Measurements from ENCODE around the gene CCDC169. TPM values are rescaled to one million over a fixed set of nuclear protein-coding genes. Genes with fewer than 3 reads are reported as not detected.
"Not testable (repeated sequence)": the region's sequence is repeated elsewhere in the genome, so short reads cannot be mapped to it uniquely, and the experiment has no call there.

CCDC169 gene
- total RNA-seq, 4 donors from 2014 or later: 0.48 to 0.55 TPM; not detected in 2

DNA sequence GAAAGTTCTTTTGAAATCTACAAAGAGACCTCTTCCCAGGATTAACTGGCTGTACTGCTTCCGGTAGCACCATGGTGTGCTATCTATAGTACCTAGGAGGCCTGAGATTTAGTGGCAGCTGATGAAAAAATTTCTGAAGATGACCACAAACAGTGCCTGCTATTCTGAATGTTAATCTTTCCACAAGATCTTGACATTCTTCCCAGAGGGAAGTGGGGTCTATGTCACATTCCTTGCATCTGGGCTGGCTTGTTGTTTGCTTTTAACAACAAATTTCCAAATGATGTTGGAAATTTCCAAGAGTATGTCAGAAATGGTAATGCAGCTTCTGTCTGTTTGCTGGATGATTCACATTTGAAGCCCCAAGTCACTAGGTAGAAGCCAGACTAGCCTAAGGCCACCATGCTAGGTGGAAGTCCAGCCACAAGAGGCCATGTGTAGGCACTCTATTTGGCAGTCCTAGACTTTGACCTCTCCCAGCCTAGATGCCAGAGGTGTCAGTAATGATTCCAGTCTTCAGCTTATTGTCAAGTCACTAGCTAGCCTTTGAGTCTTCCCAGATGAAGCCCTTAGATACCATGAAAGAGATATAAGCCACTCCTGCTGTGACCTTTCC lies 26.4 kb upstream of the CCDC169 start:
- no peak overlapping the region for H3K4me3 ChIP-seq
- H3K27ac ChIP-seq: no peak overlapping the region
- H3K9me3 ChIP-seq: no peaks in the 10 kb centered on the region
- H3K4me1 ChIP-seq: no peaks in the 10 kb centered on the region
- WGBS, 2 donors (ENCODE audit: low coverage in 1 of 2): 80 to 100% methylated on average over 1 of the region's 1 CpG
- H3K36me3 ChIP-seq: peaks cover 0 to 20% (median 2%) of the 10 kb centered on the region in 4 donors
- intact Hi-C loops (cut with DNase I; ENCODE audit: low total_unique reads): no loop called here
- in situ Hi-C loops (cut with MboI; ENCODE audit: low pct_ligation_motif_present in 1 of 4, low pct_unique_long_range_greater_than_20kb in 1 of 4, low sequenced_read_pairs in 3 of 4): no loop called here
- H3K27me3 ChIP-seq: no peaks in the 10 kb centered on the region
- no peak for DNase-seq
- TF ChIP-seq EP300 (IDR thresholded peaks at IDR 0.05; ENCODE audit: low read depth): no peak
- TF ChIP-seq POLR2A (IDR thresholded peaks at IDR 0.05): no peak
- TF ChIP-seq POLR2AphosphoS5 (IDR thresholded peaks at IDR 0.05): no peak
- TF ChIP-seq, protein P1, sequence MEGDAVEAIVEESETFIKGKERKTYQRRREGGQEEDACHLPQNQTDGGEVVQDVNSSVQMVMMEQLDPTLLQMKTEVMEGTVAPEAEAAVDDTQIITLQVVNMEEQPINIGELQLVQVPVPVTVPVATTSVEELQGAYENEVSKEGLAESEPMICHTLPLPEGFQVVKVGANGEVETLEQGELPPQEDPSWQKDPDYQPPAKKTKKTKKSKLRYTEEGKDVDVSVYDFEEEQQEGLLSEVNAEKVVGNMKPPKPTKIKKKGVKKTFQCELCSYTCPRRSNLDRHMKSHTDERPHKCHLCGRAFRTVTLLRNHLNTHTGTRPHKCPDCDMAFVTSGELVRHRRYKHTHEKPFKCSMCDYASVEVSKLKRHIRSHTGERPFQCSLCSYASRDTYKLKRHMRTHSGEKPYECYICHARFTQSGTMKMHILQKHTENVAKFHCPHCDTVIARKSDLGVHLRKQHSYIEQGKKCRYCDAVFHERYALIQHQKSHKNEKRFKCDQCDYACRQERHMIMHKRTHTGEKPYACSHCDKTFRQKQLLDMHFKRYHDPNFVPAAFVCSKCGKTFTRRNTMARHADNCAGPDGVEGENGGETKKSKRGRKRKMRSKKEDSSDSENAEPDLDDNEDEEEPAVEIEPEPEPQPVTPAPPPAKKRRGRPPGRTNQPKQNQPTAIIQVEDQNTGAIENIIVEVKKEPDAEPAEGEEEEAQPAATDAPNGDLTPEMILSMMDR (IDR thresholded peaks at IDR 0.05): no peak

DNA sequence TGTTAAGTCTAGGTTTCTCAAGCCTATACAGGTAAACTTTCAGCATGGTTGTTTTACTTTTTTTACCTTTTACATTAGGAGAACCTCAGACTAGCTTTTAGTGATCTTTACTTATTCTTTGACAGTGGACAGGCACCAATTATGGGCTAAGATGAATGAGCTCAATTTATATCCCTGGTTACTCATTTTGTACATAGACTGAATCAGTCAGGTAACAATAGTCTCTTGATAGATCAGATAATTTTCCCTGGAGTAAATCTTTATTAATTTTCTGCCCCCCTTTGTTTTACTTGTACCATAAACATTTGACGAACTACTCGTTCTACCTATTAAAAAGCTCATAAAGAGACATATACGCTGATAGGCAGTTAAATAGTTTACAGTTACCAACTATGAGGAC lies 25.8 kb upstream of the CCDC169 start:
- H3K9me3 ChIP-seq: no peaks in the 10 kb centered on the region
- H3K27ac ChIP-seq: no peak overlapping the region
- in situ Hi-C loops (cut with MboI; ENCODE audit: low pct_ligation_motif_present in 1 of 4, low pct_unique_long_range_greater_than_20kb in 1 of 4, low sequenced_read_pairs in 3 of 4) (no loop called here), intact Hi-C loops (cut with DNase I; ENCODE audit: low total_unique reads) (no loop called here)
- no peaks in the 10 kb centered on the region for H3K4me1 ChIP-seq
- H3K36me3 ChIP-seq: peaks cover 0 to 17% (median 2%) of the 10 kb centered on the region in 4 donors
- TF ChIP-seq EP300 (IDR thresholded peaks at IDR 0.05; ENCODE audit: low read depth) (no peak), POLR2AphosphoS5 (IDR thresholded peaks at IDR 0.05) (no peak), POLR2A (IDR thresholded peaks at IDR 0.05) (no peak)
- TF ChIP-seq, protein P1 (IDR thresholded peaks at IDR 0.05): no peak
- no peaks in the 10 kb centered on the region for H3K27me3 ChIP-seq
- no peak for DNase-seq
- WGBS, 2 donors (ENCODE audit: low coverage in 1 of 2): 95 to 96% methylated on average over 2 to 3 of the region's 3 CpGs
- H3K4me3 ChIP-seq: no peak overlapping the region

DNA sequence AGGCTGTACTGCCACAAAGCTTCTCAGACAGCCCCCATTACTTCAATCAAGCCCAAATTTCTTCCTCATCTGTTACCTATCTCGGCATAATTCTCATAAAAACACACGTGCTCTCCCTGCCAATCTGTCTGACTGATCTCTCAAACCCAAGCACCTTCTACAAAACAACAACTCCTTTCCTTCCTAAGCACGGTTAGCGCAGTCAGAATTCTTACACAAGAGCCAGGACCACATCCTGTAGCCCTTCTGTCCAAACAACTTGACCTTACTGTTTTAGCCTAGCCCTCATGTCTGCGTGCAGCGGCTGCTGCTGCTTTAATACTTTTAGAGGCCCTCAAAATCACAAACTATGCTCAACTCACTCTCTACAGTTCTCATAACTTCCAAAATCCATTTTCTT lies 22.2 kb upstream of the CCDC169 start:
- DNase-seq; intact Hi-C loops (cut with DNase I; ENCODE audit: low total_unique reads); in situ Hi-C loops (cut with MboI; ENCODE audit: low pct_ligation_motif_present in 1 of 4, low pct_unique_long_range_greater_than_20kb in 1 of 4, low sequenced_read_pairs in 3 of 4); H3K4me1 ChIP-seq; H3K9me3 ChIP-seq; H3K4me3 ChIP-seq; H3K27ac ChIP-seq; H3K27me3 ChIP-seq: not testable (repeated sequence)
- WGBS, 2 donors (ENCODE audit: low coverage in 1 of 2): 67 to 86% methylated on average over 3 to 6 of the region's 6 CpGs
- H3K36me3 ChIP-seq: peaks cover 0 to 11% (median 2%) of the 10 kb centered on the region in 4 donors

DNA sequence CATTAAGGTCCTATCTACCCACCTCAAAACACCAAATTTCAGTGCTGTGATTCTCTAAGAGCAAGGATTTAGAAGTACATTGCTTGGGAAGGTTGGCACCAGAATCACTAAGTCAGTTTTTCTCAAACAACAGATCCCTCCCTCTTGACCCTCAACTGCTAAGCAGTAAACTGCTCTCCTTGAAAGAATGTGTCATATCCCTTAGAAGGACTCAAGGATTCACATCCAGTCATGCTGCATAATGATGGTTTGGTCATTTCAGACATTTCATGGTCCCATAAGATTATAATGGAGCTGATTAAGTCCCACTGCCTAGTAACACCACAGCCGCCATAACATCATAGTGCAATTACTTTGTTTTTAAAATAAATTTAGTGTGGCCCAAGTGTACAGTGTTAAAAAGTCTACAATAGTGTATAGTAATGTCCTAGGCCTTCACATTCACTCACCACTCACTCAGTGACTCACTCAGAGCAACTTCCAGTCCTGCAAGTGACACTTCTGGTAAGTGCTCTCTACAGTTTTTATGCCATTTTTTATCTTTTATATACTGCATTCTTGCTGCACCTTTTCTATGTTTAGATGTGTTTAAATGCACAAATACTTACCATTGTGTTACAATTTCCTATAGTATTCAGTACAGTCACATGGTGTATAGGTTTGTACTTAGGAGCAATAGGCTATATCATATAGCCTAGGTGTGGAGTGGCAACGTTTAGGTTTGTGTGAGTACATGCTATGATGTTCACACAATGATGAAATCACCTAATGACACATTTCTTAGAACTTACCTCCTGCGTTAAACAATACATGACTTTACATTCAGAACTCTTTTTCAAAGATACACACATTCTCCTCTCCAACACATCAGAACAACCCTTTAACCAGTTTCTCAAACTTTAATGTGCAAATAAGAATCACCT lies 15.7 kb upstream of the CCDC169 start:
- WGBS, 2 donors (ENCODE audit: low coverage in 1 of 2): 38 to 74% methylated on average over 1 to 3 of the region's 3 CpGs

More for the DNA sequence above, 15.7 kb upstream of the CCDC169 start:
- intact Hi-C loops (cut with DNase I; ENCODE audit: low total_unique reads) (no loop called here), in situ Hi-C loops (cut with MboI; ENCODE audit: low pct_ligation_motif_present in 1 of 4, low pct_unique_long_range_greater_than_20kb in 1 of 4, low sequenced_read_pairs in 3 of 4) (no loop called here)
- Histone ChIP-seq H3K4me1 (no peaks in the 10 kb centered on the region), H3K9me3 (no peaks in the 10 kb centered on the region), H3K36me3 (peaks cover 0 to 6% (median 0%) of the 10 kb centered on the region in 4 donors), H3K27ac (no peak overlapping the region), H3K4me3 (no peak overlapping the region), H3K27me3 (no peaks in the 10 kb centered on the region)
- DNase-seq: no peak
- TF ChIP-seq POLR2AphosphoS5 (IDR thresholded peaks at IDR 0.05) (no peak), POLR2A (IDR thresholded peaks at IDR 0.05) (no peak), EP300 (IDR thresholded peaks at IDR 0.05; ENCODE audit: low read depth) (no peak)
- TF ChIP-seq, protein P1 (IDR thresholded peaks at IDR 0.05): no peak
